ENCODE results near the gene HIPK1. TPM values are rescaled to one million over a fixed set of nuclear protein-coding genes. Genes with fewer than 3 reads are reported as not detected.

Gene HIPK1
- total RNA-seq: 73.2 TPM

GRCh38 chr1:113928941-113929749 is at the start of gene HIPK1:
Gene HIPK1, plus strand, starts transcription at chr1:113929324.
- DNase-seq (ENCODE audit: low spot score): peak; percentile 94

DNA sequence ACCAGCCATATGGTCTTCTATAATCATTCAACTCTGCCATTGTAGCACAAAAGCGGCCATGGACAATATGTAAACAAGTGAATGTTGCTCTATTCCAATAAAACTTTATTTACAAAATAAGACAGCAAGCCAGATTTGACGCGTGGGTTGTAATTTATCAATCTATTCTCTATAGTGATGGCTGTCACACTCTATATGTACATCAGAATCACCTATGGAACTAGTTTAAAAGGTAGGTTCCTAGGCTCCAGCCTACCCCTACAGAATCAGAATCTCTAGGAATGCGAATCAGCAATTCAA is 49.4 kb upstream of the HIPK1 start:
- no peak for DNase-seq (ENCODE audit: low spot score)

GRCh38 chr1:113881661-113882060 is 47.5 kb upstream of the HIPK1 start:
- DNase-seq (ENCODE audit: low spot score): no peak

- DNase-seq (ENCODE audit: low spot score): no peak
Observed at GRCh38 chr1:113886417-113887401, 42.4 kb upstream of the HIPK1 start.

DNA sequence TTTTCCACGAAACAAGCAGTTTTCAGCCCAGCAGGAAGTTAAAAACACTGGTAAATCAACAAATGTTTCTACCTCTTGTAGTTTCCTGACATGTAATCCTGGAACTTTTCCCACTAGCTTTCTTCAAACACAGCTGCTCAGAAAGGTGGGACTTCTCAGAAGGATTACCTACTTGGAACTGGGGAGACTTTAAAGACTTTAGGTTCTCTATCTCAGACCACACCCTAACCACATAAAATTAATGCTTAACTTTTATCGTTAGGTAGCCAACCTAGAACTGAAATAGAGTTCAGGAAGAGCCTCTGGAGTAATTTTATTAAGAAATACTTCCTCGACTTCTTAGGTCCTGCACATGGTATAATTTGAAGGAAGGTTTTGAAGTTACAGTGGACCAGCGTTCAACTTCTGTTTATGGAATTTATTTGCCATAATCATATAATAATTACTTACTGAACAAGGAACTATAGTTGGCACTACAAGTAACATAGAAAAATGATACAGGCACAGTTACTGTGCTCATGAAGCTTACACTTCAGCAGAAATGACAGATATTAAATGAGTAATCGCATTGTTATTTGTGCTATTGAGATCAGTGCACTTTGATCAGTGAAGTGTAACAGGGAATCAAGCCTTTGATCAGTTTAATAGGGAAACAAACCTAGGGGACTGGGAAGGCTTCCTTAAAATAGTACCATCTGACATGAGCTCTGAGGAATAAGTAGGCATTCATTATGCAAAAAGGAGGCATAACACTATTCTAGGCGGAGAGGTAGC is 41.5 kb upstream of the HIPK1 start, which contains the start of gene BCL2L15:
TSS of gene BCL2L15 (minus strand) at position 180 of the 774 bp plus-strand sequence. CDS start 206 bp downstream, outside the sequence.
- DNase-seq (ENCODE audit: low spot score): no peak

- DNase-seq (ENCODE audit: low spot score): no peak
Observed at GRCh38 chr1:113890816-113891215, 38.3 kb upstream of the HIPK1 start.

GRCh38 chr1:113891631-113892220 is 37.4 kb upstream of the HIPK1 start:
- no peak for DNase-seq (ENCODE audit: low spot score)

DNA sequence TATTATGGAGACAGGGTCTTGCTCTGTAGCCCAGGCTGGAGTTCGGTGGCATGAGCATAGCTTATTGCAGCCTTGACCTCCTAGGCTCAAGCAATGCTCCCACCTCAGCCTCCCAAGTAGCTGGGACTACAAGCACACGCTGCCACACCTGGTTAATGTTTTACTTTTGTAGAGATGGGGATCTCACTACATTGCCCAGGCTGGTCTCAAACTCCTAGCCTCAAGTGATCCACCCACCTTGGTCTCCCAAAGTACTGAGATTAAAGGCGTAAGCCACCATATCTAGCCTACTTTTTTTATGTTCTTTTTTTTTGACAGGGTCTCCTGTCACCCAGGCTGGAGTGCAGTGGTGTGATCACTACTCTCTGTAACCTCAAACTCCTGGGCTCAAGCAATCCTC is 35.9 kb upstream of the HIPK1 start:
- no peak for DNase-seq (ENCODE audit: low spot score)

DNA sequence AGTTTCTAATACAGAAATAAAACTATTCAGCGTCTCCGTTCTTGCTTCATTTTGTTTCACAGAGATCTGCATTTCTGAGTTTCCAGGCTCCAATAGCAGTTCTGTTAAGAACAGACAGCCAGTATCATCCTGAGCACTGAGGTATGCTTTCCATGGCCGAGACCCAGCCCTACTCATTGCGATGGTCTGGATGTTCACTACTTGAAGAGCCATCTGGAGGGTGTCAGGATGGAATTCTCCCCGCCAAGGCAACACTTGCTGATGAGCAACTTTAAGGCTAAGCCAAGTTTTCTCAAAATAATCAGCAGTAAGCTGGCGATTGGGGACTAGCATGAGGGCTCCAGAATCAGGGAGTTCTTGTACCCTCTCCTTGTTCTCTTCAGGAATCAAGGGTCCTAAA is 34.0 kb upstream of the HIPK1 start:
- DNase-seq (ENCODE audit: low spot score): no peak

- DNase-seq (ENCODE audit: low spot score): no peak
Observed at GRCh38 chr1:113895961-113896360, 33.2 kb upstream of the HIPK1 start.

DNA sequence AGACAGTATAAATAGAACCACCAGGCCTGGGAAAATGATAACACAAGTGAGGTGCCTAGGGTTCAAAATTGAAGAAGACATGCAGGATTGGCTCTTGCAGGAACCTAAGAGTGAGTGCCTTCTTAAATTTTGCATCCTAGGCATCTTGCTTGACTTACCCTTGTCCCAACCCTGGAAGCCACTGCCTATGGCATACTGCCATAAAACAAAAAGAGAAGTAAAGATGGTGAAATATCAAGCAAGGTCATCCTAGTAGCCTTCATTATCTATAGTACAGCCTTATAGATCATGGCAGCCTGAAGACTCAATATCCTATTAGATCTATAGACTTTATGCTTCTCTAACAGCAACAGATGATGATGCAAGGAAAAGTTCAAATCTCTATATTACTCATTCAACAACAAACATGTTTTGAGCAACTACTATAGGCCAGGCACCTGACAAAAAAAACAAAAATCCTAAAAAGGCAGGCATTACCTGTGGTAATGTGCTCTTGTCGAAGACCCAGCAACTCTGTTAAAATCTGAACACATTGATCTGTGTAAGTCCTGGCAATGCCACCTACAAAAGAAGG is 30.8 kb upstream of the HIPK1 start:
- DNase-seq (ENCODE audit: low spot score): no peak

- no peak for DNase-seq (ENCODE audit: low spot score)
Observed at GRCh38 chr1:113899111-113899510, 30.0 kb upstream of the HIPK1 start.

- no peak for DNase-seq (ENCODE audit: low spot score)
Observed at GRCh38 chr1:113901191-113901590, 27.9 kb upstream of the HIPK1 start.

GRCh38 chr1:113903501-113904292 is 25.4 kb upstream of the HIPK1 start:
- no peak for DNase-seq (ENCODE audit: low spot score)

DNA sequence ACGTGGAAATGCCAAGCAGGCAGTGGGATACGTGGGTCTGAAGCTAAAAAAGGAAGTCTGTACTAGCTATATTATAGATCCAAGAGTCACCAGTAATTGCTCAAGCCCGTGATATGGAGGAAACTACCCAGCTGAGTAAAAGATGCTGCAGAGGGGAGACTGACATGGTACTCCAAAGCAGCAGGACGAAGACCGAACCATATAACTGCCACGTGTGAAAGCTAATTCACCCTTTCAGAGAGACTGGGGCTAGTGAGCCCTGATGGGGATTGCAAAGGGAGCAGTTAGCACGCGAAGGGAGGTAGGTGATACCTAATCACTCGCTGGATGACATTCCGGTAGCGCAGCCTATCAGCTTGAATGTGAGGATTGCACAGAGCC is 24.8 kb upstream of the HIPK1 start:
- DNase-seq (ENCODE audit: low spot score): no peak

- DNase-seq (ENCODE audit: low spot score): peak; percentile 98
Observed at GRCh38 chr1:113904674-113905434, 24.3 kb upstream of the HIPK1 start, which contains the start of the genes AP4B1 and DCLRE1B. Gene AP4B1, minus strand, starts transcription at chr1:113904799. Its CDS starts 82 bp downstream, at chr1:113904717. Gene DCLRE1B, plus strand, starts transcription at chr1:113905326. Its CDS starts 261 bp downstream, at chr1:113905587.

DNA sequence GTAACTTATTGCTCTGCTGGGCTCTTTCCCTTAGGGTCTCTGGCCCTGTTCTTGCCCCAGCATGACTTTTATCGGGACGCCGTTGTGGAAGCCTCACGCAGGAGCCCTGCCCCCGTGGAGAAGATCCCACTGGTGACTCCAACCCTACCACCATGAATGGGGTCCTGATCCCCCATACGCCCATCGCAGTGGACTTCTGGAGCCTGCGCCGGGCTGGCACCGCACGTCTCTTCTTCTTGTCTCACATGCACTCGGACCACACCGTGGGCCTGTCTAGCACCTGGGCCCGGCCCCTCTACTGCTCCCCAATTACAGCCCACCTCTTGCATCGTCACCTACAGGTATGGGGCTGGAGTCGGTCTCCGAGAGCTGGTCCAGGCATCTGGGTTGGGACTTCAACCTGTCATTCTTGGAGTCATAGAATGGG is 23.7 kb upstream of the HIPK1 start:
- DNase-seq (ENCODE audit: low spot score): no peak

DNA sequence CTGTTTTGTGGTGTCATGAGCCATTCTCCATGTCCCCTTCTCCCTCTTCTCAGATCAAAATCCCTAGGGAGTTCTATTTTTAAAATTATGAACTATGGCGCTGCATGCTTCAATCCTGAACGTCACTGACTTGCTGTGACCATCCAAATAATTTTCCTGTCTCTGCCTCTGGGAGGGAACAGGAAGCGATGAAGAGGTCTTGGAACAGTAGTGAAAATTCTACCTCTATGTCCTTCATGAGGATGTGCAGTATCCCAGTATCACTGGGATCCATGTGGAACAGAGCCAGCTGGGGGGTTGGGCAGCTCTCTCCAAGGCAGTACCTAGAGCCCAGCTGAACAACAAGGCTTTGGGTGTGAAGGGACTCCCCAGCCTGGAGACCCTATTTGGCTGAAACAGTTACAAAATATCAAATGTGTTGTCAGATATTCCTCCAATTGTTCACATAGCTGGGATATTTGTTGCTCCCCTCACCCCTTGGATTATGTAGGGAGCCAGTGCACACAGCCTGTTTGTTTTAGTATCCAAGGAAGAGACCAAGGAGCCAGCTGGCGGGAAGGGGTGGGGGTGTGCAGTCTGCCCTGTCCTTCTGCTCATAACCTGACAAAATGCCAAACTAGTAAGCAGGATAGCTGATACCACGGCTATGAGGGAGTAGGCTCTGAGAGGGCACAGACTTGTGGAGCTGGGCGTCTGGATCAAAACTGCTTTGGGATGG is 16.4 kb upstream of the HIPK1 start:
- DNase-seq (ENCODE audit: low spot score): no peak

DNA sequence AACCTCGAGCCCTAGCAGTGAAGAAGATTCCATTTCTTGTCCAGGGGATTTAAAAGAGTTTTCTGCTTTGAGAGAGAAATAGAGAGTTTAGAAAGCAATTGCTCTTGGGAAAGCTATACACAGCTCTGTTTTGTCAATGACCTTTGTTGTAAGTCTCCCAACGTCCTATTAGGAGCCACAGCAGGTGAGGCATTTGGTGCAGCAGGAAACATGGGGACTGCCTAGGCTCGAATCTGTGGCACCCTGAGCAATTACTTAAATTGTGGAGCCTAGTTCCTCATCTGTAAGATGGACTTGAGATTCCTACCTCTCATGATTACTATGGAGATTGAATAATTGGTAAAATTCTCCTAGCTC is 15.8 kb upstream of the HIPK1 start:
- DNase-seq (ENCODE audit: low spot score): no peak
